Sigmoid colon (tissue), 4 donors: Measurements from ENCODE around the gene TMEM63C.

Source experiments
- POLR2A ChIP-seq, 2 donors: fragments of 450-650 bp; IDR thresholded peaks; one replicate each; pipeline ENCODE4 v1.6.1; 2016; ENCODE audit warnings: antibody characterized with exemption in 2 of 2, mild to moderate bottlenecking in 2 of 2, moderate library complexity in 2 of 2
- POLR2AphosphoS5 ChIP-seq, 4 donors: sonication (generic); formaldehyde crosslinking; IDR thresholded peaks; one replicate each; pipeline ENCODE4 v1.6.1; 2017; ENCODE audit warnings: antibody characterized with exemption in 4 of 4
- TF ChIP-seq, protein P1 (sequence below), 4 experiments: fragments of 450-650 bp in 3 of 4; fragments of 200-600 bp in 1 of 4; IDR thresholded peaks; one replicate each; pipeline ENCODE4 v1.5.1; 2016 to 2019; ENCODE audit warnings: antibody characterized with exemption in 4 of 4, mild to moderate bottlenecking in 3 of 4, moderate library complexity in 2 of 4

DNA sequence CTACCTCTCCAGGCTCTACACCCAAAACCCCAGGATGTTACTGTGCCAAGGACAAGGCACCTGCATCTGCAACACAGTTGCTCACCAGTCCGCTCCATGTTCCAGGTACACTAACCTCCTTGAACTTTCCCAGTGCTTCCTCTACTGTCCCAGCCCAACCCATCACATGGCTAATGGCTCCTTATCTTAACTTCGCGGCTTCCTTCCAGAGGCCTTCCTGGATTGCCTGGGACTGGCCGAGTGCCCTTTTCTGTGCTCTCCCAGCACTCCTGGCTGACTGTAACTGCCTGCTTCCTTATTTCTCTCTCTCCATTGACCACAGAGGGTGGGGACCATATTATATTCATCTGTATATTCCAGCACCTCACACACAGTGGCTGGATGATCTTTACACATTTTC, 118.2 kb downstream of the TMEM63C start:
- no peak for TF ChIP-seq POLR2AphosphoS5 (IDR thresholded peaks at IDR 0.05)
- TF ChIP-seq POLR2A (IDR thresholded peaks at IDR 0.05) = no peak
- TF ChIP-seq, protein P1, sequence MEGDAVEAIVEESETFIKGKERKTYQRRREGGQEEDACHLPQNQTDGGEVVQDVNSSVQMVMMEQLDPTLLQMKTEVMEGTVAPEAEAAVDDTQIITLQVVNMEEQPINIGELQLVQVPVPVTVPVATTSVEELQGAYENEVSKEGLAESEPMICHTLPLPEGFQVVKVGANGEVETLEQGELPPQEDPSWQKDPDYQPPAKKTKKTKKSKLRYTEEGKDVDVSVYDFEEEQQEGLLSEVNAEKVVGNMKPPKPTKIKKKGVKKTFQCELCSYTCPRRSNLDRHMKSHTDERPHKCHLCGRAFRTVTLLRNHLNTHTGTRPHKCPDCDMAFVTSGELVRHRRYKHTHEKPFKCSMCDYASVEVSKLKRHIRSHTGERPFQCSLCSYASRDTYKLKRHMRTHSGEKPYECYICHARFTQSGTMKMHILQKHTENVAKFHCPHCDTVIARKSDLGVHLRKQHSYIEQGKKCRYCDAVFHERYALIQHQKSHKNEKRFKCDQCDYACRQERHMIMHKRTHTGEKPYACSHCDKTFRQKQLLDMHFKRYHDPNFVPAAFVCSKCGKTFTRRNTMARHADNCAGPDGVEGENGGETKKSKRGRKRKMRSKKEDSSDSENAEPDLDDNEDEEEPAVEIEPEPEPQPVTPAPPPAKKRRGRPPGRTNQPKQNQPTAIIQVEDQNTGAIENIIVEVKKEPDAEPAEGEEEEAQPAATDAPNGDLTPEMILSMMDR (IDR thresholded peaks at IDR 0.05) = no peak
